Mesothelial cell of epicardium (in vitro differentiated cells): ENCODE data around the gene DHRSX. TPM values are rescaled to one million over a fixed set of nuclear protein-coding genes. Genes with fewer than 3 reads are reported as not detected.
"Not testable (repeated sequence)": the region's sequence is repeated elsewhere in the genome, so short reads cannot be mapped to it uniquely, and the experiment has no call there.

Experiments used
- DNase-seq, 2 experiments: peaks; one replicate each; pipeline ENCODE4 v3.0.0; 2021; ENCODE audit warnings: low spot score in 2 of 2; ENCODE audit not compliant: unreplicated experiment in 2 of 2
- H3K27ac Mint-ChIP-seq: 2 replicates; pipeline ENCODE4 v1.8.0; 2021; ENCODE audit warnings: mixed read lengths
- H3K27me3 Mint-ChIP-seq: 2 replicates; pipeline ENCODE4 v1.8.0; 2021; ENCODE audit warnings: low read depth, mixed read lengths
- H3K36me3 Mint-ChIP-seq: 2 replicates; pipeline ENCODE4 v1.8.0; 2021; ENCODE audit warnings: mixed read lengths
- H3K4me1 Mint-ChIP-seq: 2 replicates; pipeline ENCODE4 v1.8.0; 2021; ENCODE audit warnings: mixed read lengths
- H3K4me3 Mint-ChIP-seq: 2 replicates; pipeline ENCODE4 v1.8.0; 2021; ENCODE audit warnings: mild to moderate bottlenecking, moderate library complexity, mixed read lengths
- H3K9me3 Mint-ChIP-seq: 2 replicates; pipeline ENCODE4 v1.8.0; 2021; ENCODE audit warnings: mixed read lengths
- total RNA-seq: library from RNA; stranded (reverse); gene quantifications from 3 replicates; pipeline ENCODE4 v1.2.1, GENCODE V29; 2021
- TF ChIP-seq, protein P1 (sequence below): fragments of 200-600 bp; sonication (generic); IDR thresholded peaks from one replicate; pipeline ENCODE4 v1.5.0; 2021; ENCODE audit warnings: antibody characterized with exemption; ENCODE audit not compliant: unreplicated experiment

The DHRSX gene
- total RNA-seq, 1 donor from 2014 or later = 43.5 TPM

DNA sequence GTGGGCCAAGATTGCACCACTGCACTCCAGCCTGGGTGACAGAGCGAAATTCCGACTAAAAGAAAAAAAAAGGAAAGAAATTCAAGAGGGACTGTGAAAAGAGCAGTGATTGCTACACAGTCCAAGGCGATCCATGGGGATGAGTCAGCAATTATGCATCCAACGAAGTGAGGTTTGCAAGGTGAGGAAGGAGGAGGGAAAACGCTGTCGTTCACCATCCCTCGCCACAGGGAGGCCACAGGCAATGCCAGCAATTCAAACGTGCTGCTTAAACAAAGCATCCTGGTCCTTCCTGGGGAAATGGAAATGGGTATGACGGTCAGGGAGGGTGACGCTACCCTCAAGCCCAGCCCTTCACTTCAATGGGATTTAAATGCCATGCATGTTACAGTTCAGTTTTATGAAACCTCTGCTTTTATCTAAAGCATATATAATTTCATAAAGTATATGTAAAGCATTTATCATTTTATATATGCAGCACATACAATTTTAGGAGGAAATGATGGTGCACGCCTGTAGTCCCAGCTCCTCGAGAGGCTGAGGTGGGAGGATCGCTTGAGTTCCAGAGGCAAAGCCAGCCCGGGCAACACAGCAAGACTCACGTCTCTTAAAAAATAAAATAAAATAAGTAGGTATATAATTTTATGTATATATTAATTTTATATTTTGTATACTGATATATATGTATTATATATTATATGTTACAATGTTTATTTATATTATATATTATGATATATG is 108.7 kb downstream of the DHRSX start:
- DNase-seq = no peak
- no peaks in the 10 kb centered on the region for H3K27me3 Mint-ChIP-seq

DNA sequence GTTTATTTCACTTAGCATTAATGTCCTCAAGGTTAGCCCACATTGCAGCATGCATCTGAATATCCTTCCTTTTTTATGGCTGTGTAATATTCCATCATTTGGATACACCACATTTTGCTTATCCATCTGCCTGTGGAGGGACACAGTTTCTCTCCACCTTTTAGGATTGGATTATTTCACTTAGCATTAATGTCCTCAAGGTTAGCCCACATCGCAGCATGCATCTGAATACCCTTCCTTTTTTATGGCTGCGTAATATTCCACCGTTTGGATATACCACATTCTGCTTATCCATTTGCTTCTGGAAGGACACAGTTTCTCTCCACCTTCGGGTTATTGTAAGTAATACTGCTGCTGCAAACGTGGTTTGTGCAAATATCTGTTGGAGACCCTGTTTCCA is 110.0 kb downstream of the DHRSX start:
- no peak for DNase-seq
- Mint-ChIP-seq H3K36me3 (peaks cover 30% of the 10 kb centered on the region), H3K27me3 (no peaks in the 10 kb centered on the region), H3K9me3 (peaks cover 5% of the 10 kb centered on the region), H3K4me1 (peaks cover under 1% of the 10 kb centered on the region), H3K4me3 (no peak overlapping the region), H3K27ac (no peak overlapping the region)
- TF ChIP-seq, protein P1, sequence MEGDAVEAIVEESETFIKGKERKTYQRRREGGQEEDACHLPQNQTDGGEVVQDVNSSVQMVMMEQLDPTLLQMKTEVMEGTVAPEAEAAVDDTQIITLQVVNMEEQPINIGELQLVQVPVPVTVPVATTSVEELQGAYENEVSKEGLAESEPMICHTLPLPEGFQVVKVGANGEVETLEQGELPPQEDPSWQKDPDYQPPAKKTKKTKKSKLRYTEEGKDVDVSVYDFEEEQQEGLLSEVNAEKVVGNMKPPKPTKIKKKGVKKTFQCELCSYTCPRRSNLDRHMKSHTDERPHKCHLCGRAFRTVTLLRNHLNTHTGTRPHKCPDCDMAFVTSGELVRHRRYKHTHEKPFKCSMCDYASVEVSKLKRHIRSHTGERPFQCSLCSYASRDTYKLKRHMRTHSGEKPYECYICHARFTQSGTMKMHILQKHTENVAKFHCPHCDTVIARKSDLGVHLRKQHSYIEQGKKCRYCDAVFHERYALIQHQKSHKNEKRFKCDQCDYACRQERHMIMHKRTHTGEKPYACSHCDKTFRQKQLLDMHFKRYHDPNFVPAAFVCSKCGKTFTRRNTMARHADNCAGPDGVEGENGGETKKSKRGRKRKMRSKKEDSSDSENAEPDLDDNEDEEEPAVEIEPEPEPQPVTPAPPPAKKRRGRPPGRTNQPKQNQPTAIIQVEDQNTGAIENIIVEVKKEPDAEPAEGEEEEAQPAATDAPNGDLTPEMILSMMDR = no peak

More for the DNA sequence above, 108.7 kb downstream of the DHRSX start:
- Mint-ChIP-seq H3K36me3 (peaks cover 30% of the 10 kb centered on the region), H3K4me3 (no peak overlapping the region), H3K27ac (peak overlapping the region; percentile 18), H3K9me3 (peaks cover 5% of the 10 kb centered on the region), H3K4me1 (peaks cover 5% of the 10 kb centered on the region)
- TF ChIP-seq, protein P1 = no peak

DNA sequence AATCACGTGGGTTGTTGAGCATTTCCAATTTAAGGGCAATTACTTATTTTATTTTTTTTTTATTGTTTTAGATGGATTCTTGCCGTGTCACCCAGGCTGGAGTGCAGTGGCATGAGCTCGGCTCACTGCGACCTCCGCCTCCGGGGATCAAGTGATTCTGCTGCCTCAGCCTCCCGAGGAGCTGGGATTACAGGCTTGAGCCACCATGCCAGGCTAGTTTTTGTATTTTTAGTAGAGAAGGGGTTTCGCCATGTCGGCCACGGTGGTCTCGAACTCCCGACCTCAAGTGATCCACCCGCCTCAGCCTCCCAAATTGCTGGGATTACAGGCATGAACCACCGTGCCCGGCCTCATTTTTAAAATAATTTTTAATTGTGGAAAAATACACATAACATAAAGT is 111.0 kb downstream of the DHRSX start:
- not testable (repeated sequence) for H3K4me3 Mint-ChIP-seq, H3K27me3 Mint-ChIP-seq, DNase-seq, H3K4me1 Mint-ChIP-seq, H3K9me3 Mint-ChIP-seq, H3K27ac Mint-ChIP-seq
- H3K36me3 Mint-ChIP-seq = peaks cover 34% of the 10 kb centered on the region

GRCh38 chrX:2389324-2389723 is 111.5 kb downstream of the DHRSX start:
- no peak overlapping the region for H3K4me3 Mint-ChIP-seq
- H3K9me3 Mint-ChIP-seq = peaks cover 5% of the 10 kb centered on the region
- H3K4me1 Mint-ChIP-seq = no peaks in the 10 kb centered on the region
- TF ChIP-seq, protein P1 = no peak
- H3K36me3 Mint-ChIP-seq = peaks cover 34% of the 10 kb centered on the region
- DNase-seq = no peak
- no peak overlapping the region for H3K27ac Mint-ChIP-seq
- no peaks in the 10 kb centered on the region for H3K27me3 Mint-ChIP-seq

DNA sequence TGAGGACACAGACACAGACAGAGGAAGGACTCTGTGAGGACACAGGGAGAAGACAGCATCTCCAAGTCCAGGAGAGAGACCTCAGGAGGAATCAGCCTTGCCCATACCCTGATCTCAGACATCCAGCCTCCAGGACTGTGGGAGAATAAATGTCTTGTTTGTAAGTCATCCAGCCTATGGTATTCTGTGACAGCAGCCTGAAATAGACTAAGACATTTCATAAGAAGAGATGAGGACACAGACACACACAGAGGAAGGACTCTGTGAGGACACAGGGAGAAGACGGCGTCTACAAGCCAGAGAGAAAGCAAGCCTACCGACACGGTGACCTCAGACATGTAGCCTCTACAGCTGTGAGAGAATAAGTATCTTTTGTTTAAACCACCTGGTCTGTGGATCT is 112.1 kb downstream of the DHRSX start:
- Mint-ChIP-seq H3K27ac (no peak overlapping the region), H3K9me3 (peaks cover 5% of the 10 kb centered on the region), H3K4me1 (no peaks in the 10 kb centered on the region), H3K36me3 (peaks cover 34% of the 10 kb centered on the region), H3K27me3 (no peaks in the 10 kb centered on the region), H3K4me3 (no peak overlapping the region)
- DNase-seq = no peak
- TF ChIP-seq, protein P1 = no peak

- Mint-ChIP-seq H3K27ac (no peak overlapping the region), H3K4me1 (no peaks in the 10 kb centered on the region), H3K9me3 (peaks cover 5% of the 10 kb centered on the region), H3K27me3 (no peaks in the 10 kb centered on the region), H3K4me3 (no peak overlapping the region), H3K36me3 (peaks cover 34% of the 10 kb centered on the region)
- DNase-seq = no peak
- TF ChIP-seq, protein P1 = no peak
Observed at GRCh38 chrX:2387614-2388239, 113.0 kb downstream of the DHRSX start.
